Fibroblast of lung (primary cell): ENCODE measurements around the gene IL36B. TPM values are rescaled to one million over a fixed set of nuclear protein-coding genes. Genes with fewer than 3 reads are reported as not detected.

Experiments
- DNase-seq, 2 donors: peaks; one replicate each; pipeline versions ENCODE4 v3.0.0 to v3.0.0-alpha.2; 2010; ENCODE audit warnings: low read depth in 2 of 2
- H2AFZ ChIP-seq: 2 replicates; pipeline ENCODE4 v1.5.1; 2012; ENCODE audit warnings: low read length, control low read depth, inconsistent platforms
- H3K27ac ChIP-seq: 2 replicates; pipeline ENCODE4 v1.5.1; 2011; ENCODE audit warnings: low read length, control low read depth; ENCODE audit not compliant: insufficient read depth
- H3K27me3 ChIP-seq: 2 replicates; pipeline ENCODE4 v1.5.1; 2011; ENCODE audit warnings: mild to moderate bottlenecking, low read length; ENCODE audit not compliant: control insufficient read depth, insufficient read depth
- H3K36me3 ChIP-seq: 2 replicates; pipeline ENCODE4 v1.5.1; 2011; ENCODE audit warnings: low read length; ENCODE audit not compliant: control insufficient read depth, insufficient read depth
- H3K4me1 ChIP-seq: 2 replicates; pipeline ENCODE4 v1.5.1; 2011; ENCODE audit warnings: low read length; ENCODE audit not compliant: control insufficient read depth, insufficient read depth; ENCODE audit errors: extremely low read depth
- H3K4me2 ChIP-seq: 2 replicates; pipeline ENCODE4 v1.5.1; 2011; ENCODE audit warnings: low read length, control low read depth; ENCODE audit not compliant: insufficient read depth; ENCODE audit errors: extremely low read depth
- H3K4me3 ChIP-seq, 4 experiments: fragments of 200-600 bp in 1 of 4; sonication (generic) in 1 of 4; replicated peaks in 1 of 4; 2 replicates each; pipeline ENCODE4 v1.5.1; 2011 to 2016; ENCODE audit warnings: low read length in 4 of 4, low read depth in 3 of 4, mild to moderate bottlenecking in 3 of 4, control low read depth in 2 of 4, inconsistent platforms in 1 of 4, mixed read lengths in 1 of 4; ENCODE audit not compliant: insufficient read depth in 1 of 4; ENCODE audit errors: control extremely low read depth in 1 of 4
- H3K79me2 ChIP-seq: 2 replicates; pipeline ENCODE4 v1.5.1; 2012; ENCODE audit warnings: mild to moderate bottlenecking, low read length, inconsistent platforms; ENCODE audit not compliant: control insufficient read depth, insufficient read depth
- H3K9ac ChIP-seq: 2 replicates; pipeline ENCODE4 v1.5.1; 2011; ENCODE audit warnings: mild to moderate bottlenecking, low read length, control low read depth; ENCODE audit not compliant: insufficient read depth
- H3K9me3 ChIP-seq: 2 replicates; pipeline ENCODE4 v1.5.1; 2012; ENCODE audit warnings: low read depth, low read length; ENCODE audit not compliant: control insufficient read depth, insufficient read depth
- H4K20me1 ChIP-seq: 2 replicates; pipeline ENCODE4 v1.5.1; 2011; ENCODE audit warnings: low read length; ENCODE audit not compliant: control insufficient read depth, insufficient read depth; ENCODE audit errors: extremely low read depth
- CTCF ChIP-seq, 2 donors: IDR thresholded peaks in 1 of 2; conservative IDR thresholded peaks in 1 of 2; 1 replicate in 1 of 2; 2 replicates in 1 of 2; pipeline ENCODE4 v1.5.1; 2011 to 2012; ENCODE audit warnings: low read length in 2 of 2, control low read depth in 1 of 2, inconsistent platforms in 1 of 2, low read depth in 1 of 2, mild to moderate bottlenecking in 1 of 2
- EZH2 ChIP-seq: IDR thresholded peaks from 2 replicates; pipeline ENCODE4 v1.5.1; 2012; ENCODE audit warnings: low read length, control low read depth, mild to moderate bottlenecking; ENCODE audit errors: missing control alignments
- polyA plus RNA-seq, 2 donors: library from polyadenylated mRNA; depleted of rRNA in 1 of 2; stranded (reverse) in 1 of 2; unstranded in 1 of 2; fragments of >200 nt; gene quantifications; 2 replicates each; pipeline ENCODE4 v1.2.1, GENCODE V29; 2011 to 2012; ENCODE audit warnings: missing spikeins in 1 of 2
- total RNA-seq: library from RNA; depleted of rRNA; stranded (reverse); fragments of >200 nt; gene quantifications from 2 replicates; pipeline ENCODE4 v1.2.1, GENCODE V29; 2014

The IL36B gene
- total and polyA plus RNA-seq, 2 donors (not counting 1 experiment from before 2014, with no cell fraction given): not detected

GRCh38 chr2:112995346-112995920, 57.2 kb downstream of the IL36B start:
- no peak overlapping the region for H3K4me2 ChIP-seq
- DNase-seq: no peak
- no peaks in the 10 kb centered on the region for H3K27me3 ChIP-seq
- H4K20me1 ChIP-seq: no peaks in the 10 kb centered on the region
- no peak overlapping the region for H3K9ac ChIP-seq
- no peak overlapping the region for H3K4me3 ChIP-seq
- H3K4me1 ChIP-seq: no peaks in the 10 kb centered on the region
- H3K36me3 ChIP-seq: no peaks in the 10 kb centered on the region
- TF ChIP-seq CTCF (conservative IDR thresholded peaks at IDR 0.05 in 1 of 2, IDR thresholded peaks at IDR 0.05 in 1 of 2; ENCODE audit: low read depth in 1 of 2, low read length in 2 of 2): no peak
- no peak overlapping the region for H3K27ac ChIP-seq
- H3K79me2 ChIP-seq: no peaks in the 10 kb centered on the region
- H3K9me3 ChIP-seq: no peaks in the 10 kb centered on the region
- H2AFZ ChIP-seq: no peak overlapping the region

GRCh38 chr2:112994648-112995047, 58.0 kb downstream of the IL36B start:
- Histone ChIP-seq H3K79me2 (no peaks in the 10 kb centered on the region), H3K9ac (no peak overlapping the region), H2AFZ (no peak overlapping the region), H3K4me2 (no peak overlapping the region), H3K36me3 (no peaks in the 10 kb centered on the region), H4K20me1 (no peaks in the 10 kb centered on the region), H3K4me1 (no peaks in the 10 kb centered on the region), H3K27ac (no peak overlapping the region), H3K4me3 (no peak overlapping the region), H3K27me3 (no peaks in the 10 kb centered on the region), H3K9me3 (no peaks in the 10 kb centered on the region)
- TF ChIP-seq EZH2 (no peak), CTCF (conservative IDR thresholded peaks at IDR 0.05 in 1 of 2, IDR thresholded peaks at IDR 0.05 in 1 of 2; ENCODE audit: low read depth in 1 of 2, low read length in 2 of 2) (no peak)
- DNase-seq: no peak

GRCh38 chr2:112993831-112994230, 58.8 kb downstream of the IL36B start:
- no peak for DNase-seq
- Histone ChIP-seq H4K20me1 (no peaks in the 10 kb centered on the region), H3K9me3 (no peaks in the 10 kb centered on the region), H3K4me1 (no peaks in the 10 kb centered on the region), H2AFZ (no peak overlapping the region), H3K4me3 (no peak overlapping the region), H3K27ac (no peak overlapping the region), H3K79me2 (no peaks in the 10 kb centered on the region), H3K27me3 (no peaks in the 10 kb centered on the region), H3K4me2 (no peak overlapping the region), H3K9ac (no peak overlapping the region), H3K36me3 (no peaks in the 10 kb centered on the region)
- TF ChIP-seq EZH2 (no peak), CTCF (conservative IDR thresholded peaks at IDR 0.05 in 1 of 2, IDR thresholded peaks at IDR 0.05 in 1 of 2; ENCODE audit: low read depth in 1 of 2, low read length in 2 of 2) (no peak)
